ENCODE results near the gene PARVA. TPM values are rescaled to one million over a fixed set of nuclear protein-coding genes. Genes with fewer than 3 reads are reported as not detected.

Gene PARVA
- total and polyA plus RNA-seq, 2 of the 4 experiments (the other 2 are of a cell fraction) = 65.2 to 80.2 TPM

- Histone ChIP-seq H4K91ac (ENCODE audit: insufficient read depth, low read depth, low read length) (0 out of 2 replicates have a peak overlapping the region, but pooled peaks have one; percentile 40), H4K5ac (ENCODE audit: low read depth, low read length) (no peak overlapping the region), H3K4me3 (ENCODE audit: insufficient read depth, low read depth, low read length) (no peak overlapping the region), H4K20me1 (ENCODE audit: insufficient read depth, low read length) (no peaks in the 10 kb centered on the region), H3K36me3 (ENCODE audit: control insufficient read depth, insufficient read depth, low read length) (no peaks in the 10 kb centered on the region), H3K79me1 (ENCODE audit: low read depth in 1 of 2, low read length in 2 of 2) (no peaks in the 10 kb centered on the region; a peak in 1 of 4 replicates), H4K8ac (ENCODE audit: low read depth in 2 of 2, low read length in 2 of 2) (no peak overlapping the region), H3K14ac (replicated peaks; ENCODE audit: low read depth, low read length) (peak overlapping the region; percentile 30; the same call in 1 of the 2 replicates), H2AK5ac (ENCODE audit: low read depth, low read length) (peak overlapping the region; percentile 3; the same call in 1 of the 2 replicates), H3K4me2 (ENCODE audit: low read depth, low read length) (no peak overlapping the region), H3K9me1 (ENCODE audit: insufficient read depth, low read length) (peaks cover 12% of the 10 kb centered on the region), H3K4ac (ENCODE audit: low read depth, low read length) (peak overlapping the region; percentile 22; the same call in 1 of the 2 replicates), H3K9me3 (ENCODE audit: control insufficient read depth, insufficient read depth, low read length) (peaks cover 3% of the 10 kb centered on the region; the same call in 1 of the 2 replicates), H3K27ac (ENCODE audit: insufficient read depth, low read length) (no peak overlapping the region), H3K4me1 (ENCODE audit: control insufficient read depth, insufficient read depth, low read length) (peaks cover 7% of the 10 kb centered on the region), H3K23ac (ENCODE audit: low read depth, low read length) (peak overlapping the region; percentile 46; the same call in 1 of the 2 replicates), H2AFZ (replicated peaks; ENCODE audit: low read length, poor library complexity) (no peak overlapping the region), H2BK5ac (ENCODE audit: low read depth, low read length, poor library complexity, severe bottlenecking) (no peak overlapping the region), H2AK9ac (replicated peaks; ENCODE audit: low read depth, low read length, poor library complexity) (no peak overlapping the region), H2BK20ac (ENCODE audit: low read depth, low read length) (no peak overlapping the region), H3K27me3 (ENCODE audit: control insufficient read depth, insufficient read depth, low read length) (no peaks in the 10 kb centered on the region), H3K9ac (ENCODE audit: low read depth, low read length) (no peak overlapping the region), H3K56ac (ENCODE audit: extremely low read depth, insufficient read depth, low read length) (no peak overlapping the region), H2BK15ac (ENCODE audit: low read depth, low read length) (0 out of 3 replicates have a peak overlapping the region, but pooled peaks have one; percentile 16), H2BK120ac (ENCODE audit: low read depth, low read length) (0 out of 2 replicates have a peak overlapping the region, but pooled peaks have one; percentile 16), H3K18ac (ENCODE audit: low read depth, low read length) (peak overlapping the region; percentile 14; the same call in 1 of the 2 replicates)
- intact Hi-C loops (cut with micrococcal nuclease) = no loop called here
- DNase-seq (no peak), ATAC-seq (ENCODE audit: low read depth) (no peak)
- CTCF ChIA-PET = no interaction called here
- 60% methylated on average over 1 of the region's 5 CpGs; no CpG with 5 or more reads in 1 of the 2 experiments for WGBS, 2 experiments (ENCODE audit: extremely low coverage in 2 of 2, insufficient read length in 1 of 2)
- no TSS peak for BruUV-seq (replicated peaks)
- TF ChIP-seq FOS (IDR thresholded peaks at IDR 0.05; ENCODE audit: low read depth, low read length) (no peak), MXI1 (IDR thresholded peaks at IDR 0.05; ENCODE audit: borderline replicate concordance, low read depth, low read length) (no peak), ELK1 (IDR thresholded peaks at IDR 0.05; ENCODE audit: borderline replicate concordance, low read depth, low read length) (no peak), MAZ (IDR thresholded peaks at IDR 0.05; ENCODE audit: borderline replicate concordance, low read depth, low read length) (no peak), POLR2A (IDR thresholded peaks at IDR 0.05; ENCODE audit: low read depth, low read length) (no peak), SMC3 (IDR thresholded peaks at IDR 0.05; ENCODE audit: low read depth, low read length) (no peak), USF2 (IDR thresholded peaks at IDR 0.05; ENCODE audit: low read depth, low read length) (no peak), BHLHE40 (IDR thresholded peaks at IDR 0.05; ENCODE audit: low read depth, low read length) (no peak), CHD1 (IDR thresholded peaks at IDR 0.05; ENCODE audit: low read depth, low read length) (no peak), RCOR1 (IDR thresholded peaks at IDR 0.05; ENCODE audit: insufficient replicate concordance, low read length) (no peak)
- in situ Hi-C loops (cut with MboI; ENCODE audit: low sequenced_read_pairs) = no loop called here
- dilution Hi-C loops (cut with HindIII; ENCODE audit: low sequenced_read_pairs, unreplicated experiment) = no loop called here
- POLR2A ChIA-PET (ENCODE audit: unreplicated experiment) = no interaction called here
These were observed 170.7 kb downstream of the PARVA start for GRCh38 chr11:12547953-12548650.
